NT2/D1 (cell line): ENCODE data around the gene KCNN2.

ENCODE experiments used
- SUZ12 ChIP-seq: IDR thresholded peaks from 2 replicates; pipeline ENCODE4 v1.6.1; 2011; ENCODE audit not compliant: insufficient read length, insufficient read depth; ENCODE audit errors: extremely low read depth
- YY1 ChIP-seq: IDR thresholded peaks from 2 replicates; pipeline ENCODE4 v1.6.1; 2011; ENCODE audit not compliant: insufficient read length, insufficient read depth
- ZNF274 ChIP-seq: IDR thresholded peaks from 2 replicates; pipeline ENCODE4 v1.6.1; 2011; ENCODE audit warnings: mild to moderate bottlenecking, low read depth, low read length

DNA sequence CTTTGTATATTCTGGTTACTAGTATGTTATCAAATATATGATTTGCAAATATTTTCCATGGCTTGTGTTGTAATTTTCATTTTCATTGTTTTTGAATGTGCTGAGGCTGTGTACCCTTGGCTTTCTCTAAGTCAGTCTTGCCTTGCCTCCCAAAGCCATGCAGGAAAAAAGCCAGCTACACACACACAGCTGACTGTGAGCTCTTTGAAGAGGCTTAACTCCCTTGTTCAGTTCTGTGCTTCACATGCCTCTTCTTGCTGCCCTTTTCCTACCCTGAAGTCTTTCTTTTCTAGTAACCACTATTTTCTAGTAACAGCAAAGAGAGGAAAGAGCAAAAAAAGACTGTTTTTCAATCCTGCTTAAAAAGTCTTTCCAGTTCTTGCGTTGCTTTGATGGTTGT is 53.9 kb downstream of the KCNN2 start:
- TF ChIP-seq ZNF274 (no peak), YY1 (no peak), SUZ12 (no peak)
